GM12878 (cell line): ENCODE measurements around the gene ARFRP1. TPM values are rescaled to one million over a fixed set of nuclear protein-coding genes. Genes with fewer than 3 reads are reported as not detected.
A peak's percentile ranks its signal among the peaks of the same experiment; 100 is the strongest.

Experiments used
- ATAC-seq: fragments of 200-7000 bp; cut with Tn5 transposase; 3 replicates; pipeline ENCODE4 v1.9.1; 2020; ENCODE audit warnings: mild to moderate bottlenecking, moderate library complexity
- BruUV-seq: library from RNA; stranded (reverse); fragments of 400-500 nt; replicated peaks from 2 replicates; lab custom pipeline; 2021; lab: Mats Ljungman, UMichigan
- CTCF ChIA-PET: fragments of 300-600 bp; sonication (Branson Sonifier 250); formaldehyde crosslinking; extraction: SDS; loops from one replicate; lab custom pipeline; 2021; ENCODE audit warnings: inconsistent platforms; lab: Yijun Ruan, JAX
- POLR2A ChIA-PET: fragments of 350-600 bp; formaldehyde crosslinking; extraction: SDS; loops from one replicate; lab custom pipeline; 2021; ENCODE audit warnings: inconsistent platforms; lab: Charles Lee
- RAD21 ChIA-PET: fragments of 300-600 bp; sonication (Branson Sonifier 250); formaldehyde crosslinking; loops from one replicate; lab custom pipeline; 2023; ENCODE audit warnings: antibody characterized with exemption; ENCODE audit not compliant: unreplicated experiment; lab: Charles Lee
- SMC1A ChIA-PET: fragments of 300-600 bp; sonication (Branson Sonifier 250); formaldehyde crosslinking; loops from one replicate; lab custom pipeline; 2023; ENCODE audit not compliant: unreplicated experiment, uncharacterized antibody; lab: Charles Lee
- DNase-seq: peaks from one replicate; pipeline ENCODE4 v3.0.0-alpha.2; 2011; ENCODE audit warnings: low read depth, low spot score
- FAIRE-seq: peaks from 3 replicates; lab custom pipeline; 2011; peaks lifted over from hg19 to GRCh38; lab: Jason Lieb, UNC
- H2AFZ ChIP-seq: 2 replicates; pipeline ENCODE4 v1.6.0; 2011; ENCODE audit warnings: low read depth, low read length, control low read depth; ENCODE audit not compliant: control insufficient read depth
- H3K27ac ChIP-seq: 2 replicates; pipeline ENCODE4 v1.5.1; 2011; ENCODE audit warnings: control low read depth; ENCODE audit not compliant: control insufficient read depth, insufficient read depth
- H3K27me3 ChIP-seq, 2 experiments: replicated peaks in 1 of 2; 2 replicates each; pipeline versions ENCODE4 v1.6.0 to v1.6.1; 2011; ENCODE audit warnings: low read length in 1 of 2; ENCODE audit not compliant: control insufficient read depth in 2 of 2, insufficient read depth in 2 of 2
- H3K36me3 ChIP-seq, 2 experiments: 2 replicates each; pipeline ENCODE4 v1.5.1; 2011; ENCODE audit warnings: low read length in 1 of 2; ENCODE audit not compliant: control insufficient read depth in 2 of 2, insufficient read depth in 2 of 2
- H3K4me1 ChIP-seq: 2 replicates; pipeline ENCODE4 v1.6.1; 2011; ENCODE audit warnings: mild to moderate bottlenecking, low read length, moderate library complexity, mixed read lengths; ENCODE audit not compliant: control insufficient read depth, insufficient read depth
- H3K4me2 ChIP-seq: 2 replicates; pipeline ENCODE4 v1.6.0; 2011; ENCODE audit warnings: control low read depth; ENCODE audit not compliant: control insufficient read depth, insufficient read depth
- H3K4me3 ChIP-seq: fragments of 200-600 bp; sonication (generic); 2 replicates; pipeline ENCODE4 v1.5.1; 2016
- H3K79me2 ChIP-seq: 2 replicates; pipeline ENCODE4 v1.6.0; 2011; ENCODE audit warnings: low read length; ENCODE audit not compliant: control insufficient read depth, insufficient read depth
- H3K9ac ChIP-seq: 2 replicates; pipeline ENCODE4 v1.8.0; 2011; ENCODE audit warnings: low read length, control low read depth, mixed read lengths; ENCODE audit not compliant: control insufficient read depth, insufficient read depth
- H3K9me3 ChIP-seq: replicated peaks from 3 replicates; pipeline ENCODE4 v1.5.1; 2011; ENCODE audit warnings: mild to moderate bottlenecking, low read length; ENCODE audit not compliant: control insufficient read depth, insufficient read depth
- H4K20me1 ChIP-seq: 2 replicates; pipeline ENCODE4 v1.6.0; 2011; ENCODE audit not compliant: control insufficient read depth, insufficient read depth
- BCL11A ChIP-seq: IDR thresholded peaks from 2 replicates; pipeline ENCODE4 v1.6.1; 2011; ENCODE audit warnings: low read depth, low read length
- BCL3 ChIP-seq: IDR thresholded peaks from 2 replicates; pipeline ENCODE4 v1.6.1; 2011; ENCODE audit warnings: borderline replicate concordance, low read depth, mild to moderate bottlenecking, moderate library complexity, low read length; ENCODE audit not compliant: insufficient read depth, poor library complexity, severe bottlenecking
- POLR2A ChIP-seq: IDR thresholded peaks from 2 replicates; pipeline ENCODE4 v1.6.1; 2011; ENCODE audit warnings: low read depth, mild to moderate bottlenecking, low read length
- whole genome bisulfite sequencing: methylation state at CpG from one replicate; pipeline ENCODE4 v1.1.6; 2016; ENCODE audit warnings: low lambda C conversion rate; ENCODE audit not compliant: insufficient replicate concordance, insufficient coverage; ENCODE audit errors: missing lambda C conversion rate; 5-methylcytosine and 5-hydroxymethylcytosine counted together
- in situ Hi-C: fragments of 300-500 bp; cut with MboI; formaldehyde crosslinking; loops from 9 replicates; pipeline ENCODE4 v1.14.3; 2018; ENCODE audit warnings: mixed read lengths
- intact Hi-C: fragments of 100-400 bp; cut with micrococcal nuclease; formaldehyde crosslinking; loops from one replicate; pipeline ENCODE4 v1.14.2; 2022; ENCODE audit not compliant: unreplicated experiment
- polyA plus RNA-seq, 11 experiments: library from polyadenylated mRNA; depleted of rRNA in 4 of 11; unstranded in 6 of 11; stranded (reverse) in 5 of 11; fragments of >200 nt; fragmentation: Nextera tagmentation in 4 of 11; fragmentation: Illumina TruSeq in 1 of 11; extraction: Ambion mirVana in 4 of 11; extraction: Trizol in 1 of 11; gene quantifications; 1 replicate in 1 of 11; 2 replicates in 10 of 11; pipeline versions ENCODE4 v1.2.1 to v1.2.3, GENCODE V29; 2011 to 2016; ENCODE audit warnings: inconsistent platforms in 2 of 11, missing spikeins in 2 of 11, low read depth in 1 of 11
- total RNA-seq, 4 experiments: library from RNA; depleted of rRNA in 3 of 4; stranded (reverse); fragments of >200 nt in 3 of 4; fragmentation: Illumina TruSeq in 1 of 4; extraction: Trizol in 1 of 4; gene quantifications; 2 replicates each; pipeline versions ENCODE4 v1.2.1 to v1.2.3, GENCODE V29; 2013 to 2021

The ARFRP1 gene
- total and polyA plus RNA-seq, 10 of the 15 experiments (the other 5 are each of a cell fraction or from before 2014, with no cell fraction given), result 0.37 to 71.7 (median 34.6) TPM

- intact Hi-C loops (no loop called here), in situ Hi-C loops (no loop called here)
- ChIA-PET SMC1A (no interaction called here), RAD21 (no interaction called here), CTCF (no interaction called here), POLR2A (interaction anchor here (0.6 kb wide), 1 partner anchor 191 kb away, joined by 4 read pairs; no protein-coding TSS in a partner anchor)
- no peak for ATAC-seq
- no peaks in the 10 kb centered on the region for H3K9me3 ChIP-seq
- no peaks in the 10 kb centered on the region; the same call in 1 of the 2 replicates for H3K79me2 ChIP-seq
- H3K9ac ChIP-seq, result no peak overlapping the region
- 89% methylated on average over 42 of the region's 43 CpGs for WGBS
- H3K4me3 ChIP-seq, result no peak overlapping the region
- H4K20me1 ChIP-seq, result no peaks in the 10 kb centered on the region
- no TSS peak for BruUV-seq
- no peak overlapping the region for H2AFZ ChIP-seq
- TF ChIP-seq BCL11A (no peak), BCL3 (peak; percentile 13), POLR2A (peak; percentile 54; the same call in 1 of the 2 replicates)
- H3K36me3 ChIP-seq, result peaks cover 3 to 5% of the 10 kb centered on the region in 2 experiments; a peak in 3 of 4 replicates
- DNase-seq, result no peak
- H3K4me1 ChIP-seq, result peaks cover 16% of the 10 kb centered on the region
- H3K4me2 ChIP-seq, result no peak overlapping the region
- no peak for FAIRE-seq
- H3K27ac ChIP-seq, result no peak overlapping the region
- H3K27me3 ChIP-seq, result no peaks in the 10 kb centered on the region
These were observed 7.4 kb downstream of the ARFRP1 start for GRCh38 chr20:63700199-63701050.
